Fibroblast of the conjunctiva (primary cell): ENCODE results near the gene PTPRCAP.
A peak's percentile ranks its signal among the peaks of the same experiment; 100 is the strongest.

Experiments used
- DNase-seq: peaks from one replicate; pipeline ENCODE4 v3.0.0-alpha.2; 2010; ENCODE audit warnings: low read depth

The PTPRCAP gene

GRCh38 chr11:67395555-67396258, 41.8 kb downstream of the PTPRCAP start:
- DNase-seq, result no peak

GRCh38 chr11:67393990-67394389, 43.5 kb downstream of the PTPRCAP start:
- DNase-seq, result no peak

- DNase-seq, result no peak
Measured at GRCh38 chr11:67393437-67393836, 44.0 kb downstream of the PTPRCAP start.

- DNase-seq, result no peak
Measured at GRCh38 chr11:67392183-67392715, 45.2 kb downstream of the PTPRCAP start.

GRCh38 chr11:67391304-67392182, 45.9 kb downstream of the PTPRCAP start, which contains the start of gene RAD9A:
Gene RAD9A (plus strand): TSS chr11:67391986. CDS start chr11:67392045, 59 bp downstream.
- DNase-seq, result peak; percentile 81

- no peak for DNase-seq
Measured at GRCh38 chr11:67390947-67391303, 46.6 kb downstream of the PTPRCAP start.

GRCh38 chr11:67389477-67389876, 48.0 kb downstream of the PTPRCAP start:
- no peak for DNase-seq

GRCh38 chr11:67387518-67387917, 50.0 kb downstream of the PTPRCAP start:
- DNase-seq, result no peak

GRCh38 chr11:67387069-67387468, 50.4 kb downstream of the PTPRCAP start:
- DNase-seq, result no peak
